ENCODE results near the gene MRPS6.

MRPS6 gene

GRCh38 chr21:34071683-34072082, 1.7 kb upstream of the MRPS6 start:
- DNase-seq (ENCODE audit: low read depth), result no peak

- DNase-seq (ENCODE audit: low read depth), result no peak
Observed at GRCh38 chr21:34072145-34073031, 990 bp upstream of the MRPS6 start.

GRCh38 chr21:34073749-34074282, 438 bp downstream of the MRPS6 start:
- peak; percentile 30 for DNase-seq (ENCODE audit: low read depth)

- no peak for DNase-seq (ENCODE audit: low read depth)
Observed at GRCh38 chr21:34074283-34075090, 1.1 kb downstream of the MRPS6 start.

- DNase-seq (ENCODE audit: low read depth), result no peak
Observed at GRCh38 chr21:34075091-34075425, 1.7 kb downstream of the MRPS6 start.

- DNase-seq (ENCODE audit: low read depth), result no peak
Observed at GRCh38 chr21:34075760-34076660, 2.6 kb downstream of the MRPS6 start.

GRCh38 chr21:34076835-34077234, 3.5 kb downstream of the MRPS6 start:
- DNase-seq (ENCODE audit: low read depth), result no peak

- no peak for DNase-seq (ENCODE audit: low read depth)
Observed at GRCh38 chr21:34077888-34078287, 4.5 kb downstream of the MRPS6 start.

GRCh38 chr21:34078915-34079314, 5.5 kb downstream of the MRPS6 start:
- no peak for DNase-seq (ENCODE audit: low read depth)

GRCh38 chr21:34080710-34081109, 7.3 kb downstream of the MRPS6 start:
- DNase-seq (ENCODE audit: low read depth), result no peak

GRCh38 chr21:34082769-34083168, 9.4 kb downstream of the MRPS6 start:
- DNase-seq (ENCODE audit: low read depth), result no peak

- DNase-seq (ENCODE audit: low read depth), result no peak
Observed at GRCh38 chr21:34083357-34083756, 10.0 kb downstream of the MRPS6 start.

GRCh38 chr21:34085129-34085528, 11.8 kb downstream of the MRPS6 start:
- DNase-seq (ENCODE audit: low read depth), result no peak

- no peak for DNase-seq (ENCODE audit: low read depth)
Observed at GRCh38 chr21:34086887-34087306, 13.5 kb downstream of the MRPS6 start.

GRCh38 chr21:34088752-34089151, 15.4 kb downstream of the MRPS6 start:
- DNase-seq (ENCODE audit: low read depth), result no peak

- DNase-seq (ENCODE audit: low read depth), result no peak
Observed at GRCh38 chr21:34091032-34091431, 17.7 kb downstream of the MRPS6 start.

- no peak for DNase-seq (ENCODE audit: low read depth)
Observed at GRCh38 chr21:34091607-34092006, 18.2 kb downstream of the MRPS6 start.

GRCh38 chr21:34092262-34092921, 19.0 kb downstream of the MRPS6 start:
- no peak for DNase-seq (ENCODE audit: low read depth)

GRCh38 chr21:34093083-34093482, 19.7 kb downstream of the MRPS6 start:
- no peak for DNase-seq (ENCODE audit: low read depth)

GRCh38 chr21:34094949-34095348, 21.6 kb downstream of the MRPS6 start:
- DNase-seq (ENCODE audit: low read depth), result no peak

- no peak for DNase-seq (ENCODE audit: low read depth)
Observed at GRCh38 chr21:34097442-34097841, 24.1 kb downstream of the MRPS6 start.
